ENCODE measurements around the gene LSR.
"Not testable (repeated sequence)": the region's sequence is repeated elsewhere in the genome, so short reads cannot be mapped to it uniquely, and the experiment has no call there.

DNA sequence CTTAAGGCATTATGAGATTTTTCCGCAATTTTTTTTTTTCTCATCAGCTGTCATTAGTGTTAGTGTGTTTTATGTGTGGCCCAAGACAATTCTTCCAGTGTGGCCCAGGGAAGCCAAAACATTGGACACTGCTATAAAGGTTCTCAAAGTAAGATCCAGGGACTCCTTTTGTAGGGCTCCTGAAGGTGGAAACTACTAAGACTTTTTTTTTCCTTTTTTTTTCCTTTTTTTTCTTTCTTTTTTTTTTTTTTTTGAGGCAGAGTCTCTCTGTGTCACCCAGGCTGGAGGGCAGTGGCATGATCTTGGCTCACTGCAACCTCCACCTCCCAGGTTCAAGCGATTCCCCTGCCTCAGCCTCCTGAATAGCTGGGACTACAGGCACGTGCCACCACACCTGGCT is 36.7 kb downstream of the LSR start:
- TF ChIP-seq, protein P1, sequence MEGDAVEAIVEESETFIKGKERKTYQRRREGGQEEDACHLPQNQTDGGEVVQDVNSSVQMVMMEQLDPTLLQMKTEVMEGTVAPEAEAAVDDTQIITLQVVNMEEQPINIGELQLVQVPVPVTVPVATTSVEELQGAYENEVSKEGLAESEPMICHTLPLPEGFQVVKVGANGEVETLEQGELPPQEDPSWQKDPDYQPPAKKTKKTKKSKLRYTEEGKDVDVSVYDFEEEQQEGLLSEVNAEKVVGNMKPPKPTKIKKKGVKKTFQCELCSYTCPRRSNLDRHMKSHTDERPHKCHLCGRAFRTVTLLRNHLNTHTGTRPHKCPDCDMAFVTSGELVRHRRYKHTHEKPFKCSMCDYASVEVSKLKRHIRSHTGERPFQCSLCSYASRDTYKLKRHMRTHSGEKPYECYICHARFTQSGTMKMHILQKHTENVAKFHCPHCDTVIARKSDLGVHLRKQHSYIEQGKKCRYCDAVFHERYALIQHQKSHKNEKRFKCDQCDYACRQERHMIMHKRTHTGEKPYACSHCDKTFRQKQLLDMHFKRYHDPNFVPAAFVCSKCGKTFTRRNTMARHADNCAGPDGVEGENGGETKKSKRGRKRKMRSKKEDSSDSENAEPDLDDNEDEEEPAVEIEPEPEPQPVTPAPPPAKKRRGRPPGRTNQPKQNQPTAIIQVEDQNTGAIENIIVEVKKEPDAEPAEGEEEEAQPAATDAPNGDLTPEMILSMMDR (IDR thresholded peaks at IDR 0.05) = not testable (repeated sequence)
- TF ChIP-seq POLR2AphosphoS5 (IDR thresholded peaks at IDR 0.05; ENCODE audit: insufficient read depth in 1 of 2, low read depth in 1 of 2); POLR2A (IDR thresholded peaks at IDR 0.05): not testable (repeated sequence)
